Measurements from ENCODE around the gene GTF3C5.
"Not testable (repeated sequence)": the region's sequence is repeated elsewhere in the genome, so short reads cannot be mapped to it uniquely, and the experiment has no call there.

The GTF3C5 gene

GRCh38 chr9:133030317-133031129 lies at the start of gene GTF3C5:
TSS of gene GTF3C5 (plus strand) at chr9:133030997. CDS start at chr9:133031012, 15 bp downstream.
- DNase-seq (ENCODE audit: low spot score), result peak; percentile 98

- DNase-seq (ENCODE audit: low spot score), result no peak
Observed at GRCh38 chr9:132982458-132982857, 48.3 kb upstream of the GTF3C5 start.

- DNase-seq (ENCODE audit: low spot score), result no peak
Observed at GRCh38 chr9:132983491-132984201, 47.2 kb upstream of the GTF3C5 start.

- DNase-seq (ENCODE audit: low spot score), result no peak
Observed at GRCh38 chr9:132984202-132985070, 46.4 kb upstream of the GTF3C5 start.

GRCh38 chr9:132985071-132985350 lies 45.8 kb upstream of the GTF3C5 start:
- DNase-seq (ENCODE audit: low spot score), result no peak

- DNase-seq (ENCODE audit: low spot score), result no peak
Observed at GRCh38 chr9:132985489-132985888, 45.3 kb upstream of the GTF3C5 start.

- DNase-seq (ENCODE audit: low spot score), result no peak
Observed at GRCh38 chr9:132986114-132986513, 44.7 kb upstream of the GTF3C5 start.

GRCh38 chr9:132986640-132987620 lies 43.9 kb upstream of the GTF3C5 start:
- no peak for DNase-seq (ENCODE audit: low spot score)

GRCh38 chr9:132988244-132989013 lies 42.4 kb upstream of the GTF3C5 start:
- no peak for DNase-seq (ENCODE audit: low spot score)

GRCh38 chr9:132989014-132989310 lies 41.8 kb upstream of the GTF3C5 start:
- no peak for DNase-seq (ENCODE audit: low spot score)

GRCh38 chr9:132989414-132989996 lies 41.3 kb upstream of the GTF3C5 start:
- DNase-seq (ENCODE audit: low spot score), result no peak

GRCh38 chr9:132989998-132990557 lies 40.7 kb upstream of the GTF3C5 start:
- DNase-seq (ENCODE audit: low spot score), result not testable (repeated sequence)

- no peak for DNase-seq (ENCODE audit: low spot score)
Observed at GRCh38 chr9:132990781-132991180, 40.0 kb upstream of the GTF3C5 start.

GRCh38 chr9:132991351-132992300 lies 39.2 kb upstream of the GTF3C5 start:
- DNase-seq (ENCODE audit: low spot score), result no peak

GRCh38 chr9:132993511-132993939 lies 37.3 kb upstream of the GTF3C5 start:
- DNase-seq (ENCODE audit: low spot score), result no peak

- no peak for DNase-seq (ENCODE audit: low spot score)
Observed at GRCh38 chr9:132994410-132995120, 36.2 kb upstream of the GTF3C5 start.

GRCh38 chr9:132995121-132995420 lies 35.7 kb upstream of the GTF3C5 start:
- no peak for DNase-seq (ENCODE audit: low spot score)

- DNase-seq (ENCODE audit: low spot score), result no peak
Observed at GRCh38 chr9:132995879-132996278, 34.9 kb upstream of the GTF3C5 start.
